Endothelial cell of umbilical vein (primary cell): ENCODE data around the gene RASSF5. TPM values are rescaled to one million over a fixed set of nuclear protein-coding genes. Genes with fewer than 3 reads are reported as not detected.

Source experiments
- BruUV-seq: library from RNA; stranded (reverse); fragments of 400-500 nt; replicated peaks from 2 replicates; lab custom pipeline; 2021; lab: Mats Ljungman, UMichigan
- CTCF ChIA-PET: fragments of 300-600, 350-600 bp; sonication (Branson Sonifier 250); formaldehyde crosslinking; loops from one replicate; lab custom pipeline; 2021; ENCODE audit warnings: antibody characterized with exemption, inconsistent platforms; lab: Charles Lee
- POLR2A ChIA-PET: fragments of 300-600, 350-600 bp; sonication (Branson Sonifier 250); formaldehyde crosslinking; loops from one replicate; lab custom pipeline; 2021; ENCODE audit warnings: antibody characterized with exemption, inconsistent platforms; lab: Charles Lee
- DNase-seq: peaks from one replicate; pipeline ENCODE4 v3.0.0-alpha.2; 2011; ENCODE audit warnings: low read depth, low spot score
- FAIRE-seq: peaks from 2 replicates; lab custom pipeline; 2011; peaks lifted over from hg19 to GRCh38; lab: Jason Lieb, UNC
- H2AFZ ChIP-seq: 2 replicates; pipeline ENCODE4 v1.6.0; 2012; ENCODE audit warnings: low read depth, low read length, control low read depth, inconsistent platforms
- H3K27ac ChIP-seq: 2 replicates; pipeline ENCODE4 v1.5.1; 2011; ENCODE audit warnings: low read depth, mild to moderate bottlenecking, control low read depth, low read length, moderate library complexity; ENCODE audit not compliant: insufficient read depth
- H3K27me3 ChIP-seq, 2 experiments: 2 replicates each; pipeline versions ENCODE4 v1.6.0 to v1.6.1; 2011; ENCODE audit warnings: low read length in 2 of 2, mixed read lengths in 1 of 2; ENCODE audit not compliant: control insufficient read depth in 2 of 2, insufficient read depth in 2 of 2
- H3K36me3 ChIP-seq, 2 experiments: 2 replicates in 1 of 2; 3 replicates in 1 of 2; pipeline ENCODE4 v1.5.1; 2011; ENCODE audit warnings: low read length in 2 of 2, mild to moderate bottlenecking in 1 of 2, moderate library complexity in 1 of 2; ENCODE audit not compliant: control insufficient read depth in 2 of 2, insufficient read depth in 2 of 2; ENCODE audit errors: extremely low read depth in 1 of 2
- H3K4me1 ChIP-seq: 3 replicates; pipeline ENCODE4 v1.5.1; 2011; ENCODE audit warnings: mild to moderate bottlenecking, low read length; ENCODE audit not compliant: control insufficient read depth, insufficient read depth; ENCODE audit errors: extremely low read depth
- H3K4me2 ChIP-seq: 2 replicates; pipeline ENCODE4 v1.6.1; 2011; ENCODE audit warnings: low read length, control low read depth, mixed read lengths; ENCODE audit not compliant: insufficient read depth
- H3K4me3 ChIP-seq, 3 experiments: fragments of 200-600 bp in 1 of 3; sonication (generic), shearing (Covaris generic) in 1 of 3; replicated peaks in 1 of 3; 2 replicates each; pipeline ENCODE4 v1.5.1; 2011 to 2016; ENCODE audit warnings: control low read depth in 3 of 3, low read length in 3 of 3, mild to moderate bottlenecking in 2 of 3, inconsistent platforms in 1 of 3, low read depth in 1 of 3, moderate library complexity in 1 of 3; ENCODE audit not compliant: insufficient read depth in 1 of 3
- H3K79me2 ChIP-seq: 2 replicates; pipeline ENCODE4 v1.6.0; 2012; ENCODE audit warnings: low read length, inconsistent platforms; ENCODE audit not compliant: control insufficient read depth, insufficient read depth
- H3K9ac ChIP-seq: replicated peaks from 2 replicates; pipeline ENCODE3; 2011; ENCODE audit warnings: low read length, control low read depth; ENCODE audit not compliant: insufficient read depth; ENCODE audit errors: extremely low read depth
- H3K9me1 ChIP-seq: replicated peaks from 3 replicates; pipeline ENCODE4 v1.6.0; 2011; ENCODE audit warnings: mild to moderate bottlenecking, low read length; ENCODE audit not compliant: control insufficient read depth, insufficient read depth; ENCODE audit errors: extremely low read depth
- H3K9me3 ChIP-seq: replicated peaks from 2 replicates; pipeline ENCODE4 v1.5.1; 2012; ENCODE audit warnings: low read length, inconsistent platforms; ENCODE audit not compliant: control insufficient read depth, insufficient read depth
- H4K20me1 ChIP-seq: replicated peaks from 2 replicates; pipeline ENCODE3; 2011; ENCODE audit warnings: mild to moderate bottlenecking, low read length; ENCODE audit not compliant: control insufficient read depth, insufficient read depth; ENCODE audit errors: extremely low read depth
- EZH2 ChIP-seq: IDR thresholded peaks from 2 replicates; pipeline ENCODE4 v1.6.1; 2012; ENCODE audit warnings: borderline replicate concordance, low read depth, mild to moderate bottlenecking, moderate library complexity, low read length, inconsistent platforms; ENCODE audit not compliant: severe bottlenecking
- FOS ChIP-seq: IDR thresholded peaks from 2 replicates; pipeline ENCODE4 v1.6.1; 2011; ENCODE audit warnings: mild to moderate bottlenecking, low read length, moderate library complexity, borderline replicate concordance; ENCODE audit not compliant: insufficient read depth
- GATA2 ChIP-seq: IDR thresholded peaks from 2 replicates; pipeline ENCODE4 v1.7.0; 2011; ENCODE audit warnings: low read depth, mild to moderate bottlenecking, moderate library complexity, mixed read lengths, low read length; ENCODE audit not compliant: insufficient read length, insufficient read depth
- JUN ChIP-seq: IDR thresholded peaks from 2 replicates; pipeline ENCODE4 v1.6.1; 2011; ENCODE audit warnings: borderline replicate concordance, low read depth; ENCODE audit not compliant: insufficient read length, insufficient read depth
- MYC ChIP-seq: IDR thresholded peaks from one replicate; pipeline ENCODE4 v1.6.1; 2011; ENCODE audit warnings: mild to moderate bottlenecking, low read depth, low read length
- POLR2A ChIP-seq: IDR thresholded peaks from 2 replicates; pipeline ENCODE4 v1.6.1; 2012; ENCODE audit warnings: low read depth, mild to moderate bottlenecking, control low read depth, low read length
- POLR2AphosphoS5 ChIP-seq: IDR thresholded peaks from 2 replicates; pipeline ENCODE4 v1.6.1; 2012; ENCODE audit warnings: low read depth, mild to moderate bottlenecking, control low read depth, low read length, moderate library complexity; ENCODE audit not compliant: insufficient read depth
- dilution Hi-C: fragments of 300-500 bp; cut with MboI; formaldehyde crosslinking; loops from one replicate; pipeline ENCODE4 v1.15.0; 2019; ENCODE audit warnings: low sequenced_read_pairs; ENCODE audit not compliant: extremely low pct_ligation_motif_present
- intact Hi-C: fragments of 100-400 bp; cut with micrococcal nuclease; formaldehyde crosslinking; loops from one replicate; pipeline ENCODE4 v1.10.0; 2022
- polyA plus RNA-seq, 4 experiments: library from polyadenylated mRNA; depleted of rRNA in 3 of 4; stranded (reverse) in 3 of 4; unstranded in 1 of 4; fragments of >200 nt; gene quantifications; 2 replicates each; pipeline versions ENCODE4 v1.2.1 to v1.2.3, GENCODE V29; 2011 to 2012; ENCODE audit warnings: missing spikeins in 1 of 4
- total RNA-seq: library from RNA; stranded (reverse); gene quantifications from 2 replicates; pipeline ENCODE4 v1.2.3, GENCODE V29; 2021
- TF ChIP-seq, protein P1 (sequence below): IDR thresholded peaks from 2 replicates; pipeline ENCODE4 v1.6.1; 2011; ENCODE audit not compliant: insufficient read depth, insufficient read length
- TF ChIP-seq, protein P2 (sequence below), 2 donors: IDR thresholded peaks; 1 replicate in 1 of 2; 2 replicates in 1 of 2; pipeline ENCODE4 v1.5.1; 2011; ENCODE audit warnings: low read length in 2 of 2, mild to moderate bottlenecking in 2 of 2, moderate library complexity in 2 of 2, control low read depth in 1 of 2, inconsistent platforms in 1 of 2, low read depth in 1 of 2; ENCODE audit not compliant: insufficient read depth in 1 of 2; ENCODE audit errors: extremely low read depth in 1 of 2

RASSF5 gene
- total and polyA plus RNA-seq, 2 donors (not counting 3 experiments of a cell fraction or from before 2014, with no cell fraction given): 0.23 to 0.60 TPM

DNA sequence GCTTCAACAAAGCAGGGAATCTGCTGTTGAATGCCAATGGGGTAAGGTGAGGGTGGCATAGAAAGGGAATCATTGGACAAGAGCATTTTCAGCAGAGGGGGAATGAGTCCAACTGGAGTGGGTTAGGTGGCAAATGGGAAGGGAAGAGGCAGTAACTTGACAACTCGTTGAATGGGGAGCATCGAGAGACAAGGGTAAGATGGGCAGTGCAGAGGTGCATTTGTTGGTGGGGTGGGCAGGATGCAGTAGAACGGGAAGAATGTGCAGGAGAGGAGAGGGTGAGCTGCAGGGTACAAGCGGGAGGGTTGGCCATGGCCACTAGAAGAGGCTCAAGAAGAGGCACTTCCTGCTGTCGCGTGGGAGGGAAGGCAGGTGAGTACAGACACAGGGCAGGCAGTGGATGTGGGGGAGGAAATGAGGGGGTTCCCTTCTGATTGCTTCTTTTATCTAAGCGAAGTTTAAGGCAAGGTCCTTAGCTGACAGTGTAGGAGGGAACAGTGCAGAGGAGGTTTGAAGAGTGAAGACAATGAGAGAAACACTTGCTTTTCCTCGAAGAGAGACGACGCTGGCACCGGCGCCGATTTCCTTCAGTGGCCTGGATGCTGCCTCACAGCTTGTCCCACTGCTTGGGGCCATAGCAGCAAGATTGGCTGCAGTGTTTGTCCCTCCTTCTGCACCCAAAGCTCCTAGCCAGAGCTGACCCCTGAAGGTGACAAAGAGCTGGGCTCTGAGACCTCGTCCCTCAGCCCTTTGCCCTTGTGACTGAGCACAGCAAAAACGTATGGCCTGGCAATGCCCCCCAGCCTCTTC lies 40.3 kb upstream of the RASSF5 start:
- H3K79me2 ChIP-seq: no peaks in the 10 kb centered on the region
- peaks cover 8 to 11% of the 10 kb centered on the region in 2 experiments for H3K36me3 ChIP-seq
- H3K4me3 ChIP-seq: no peak overlapping the region
- intact Hi-C loops (no loop called here), dilution Hi-C loops (no loop called here)
- FAIRE-seq: no peak
- H3K4me2 ChIP-seq: no peak overlapping the region
- TF ChIP-seq MYC (no peak), GATA2 (no peak), EZH2 (no peak), POLR2AphosphoS5 (no peak), JUN (no peak), POLR2A (no peak), FOS (no peak)
- TF ChIP-seq, protein P1, sequence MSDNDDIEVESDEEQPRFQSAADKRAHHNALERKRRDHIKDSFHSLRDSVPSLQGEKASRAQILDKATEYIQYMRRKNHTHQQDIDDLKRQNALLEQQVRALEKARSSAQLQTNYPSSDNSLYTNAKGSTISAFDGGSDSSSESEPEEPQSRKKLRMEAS: no peak
- TF ChIP-seq, protein P2, sequence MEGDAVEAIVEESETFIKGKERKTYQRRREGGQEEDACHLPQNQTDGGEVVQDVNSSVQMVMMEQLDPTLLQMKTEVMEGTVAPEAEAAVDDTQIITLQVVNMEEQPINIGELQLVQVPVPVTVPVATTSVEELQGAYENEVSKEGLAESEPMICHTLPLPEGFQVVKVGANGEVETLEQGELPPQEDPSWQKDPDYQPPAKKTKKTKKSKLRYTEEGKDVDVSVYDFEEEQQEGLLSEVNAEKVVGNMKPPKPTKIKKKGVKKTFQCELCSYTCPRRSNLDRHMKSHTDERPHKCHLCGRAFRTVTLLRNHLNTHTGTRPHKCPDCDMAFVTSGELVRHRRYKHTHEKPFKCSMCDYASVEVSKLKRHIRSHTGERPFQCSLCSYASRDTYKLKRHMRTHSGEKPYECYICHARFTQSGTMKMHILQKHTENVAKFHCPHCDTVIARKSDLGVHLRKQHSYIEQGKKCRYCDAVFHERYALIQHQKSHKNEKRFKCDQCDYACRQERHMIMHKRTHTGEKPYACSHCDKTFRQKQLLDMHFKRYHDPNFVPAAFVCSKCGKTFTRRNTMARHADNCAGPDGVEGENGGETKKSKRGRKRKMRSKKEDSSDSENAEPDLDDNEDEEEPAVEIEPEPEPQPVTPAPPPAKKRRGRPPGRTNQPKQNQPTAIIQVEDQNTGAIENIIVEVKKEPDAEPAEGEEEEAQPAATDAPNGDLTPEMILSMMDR (IDR thresholded peaks at IDR 0.05; ENCODE audit: extremely low read depth in 1 of 2, insufficient read depth in 1 of 2, low read depth in 1 of 2, low read length in 2 of 2): no peak
- peaks cover 0 to 1% of the 10 kb centered on the region in 2 experiments for H3K27me3 ChIP-seq
- H3K9me1 ChIP-seq: no peaks in the 10 kb centered on the region
- H3K9ac ChIP-seq: no peak overlapping the region
- H3K4me1 ChIP-seq: peaks cover 21% of the 10 kb centered on the region
- H4K20me1 ChIP-seq: no peaks in the 10 kb centered on the region
- H3K27ac ChIP-seq: no peak overlapping the region
- no peak for DNase-seq
- ChIA-PET CTCF (interaction anchor here (1.1 to 1.3 kb wide), 2 partner anchors 12 kb away, joined by 4 to 5 read pairs; no protein-coding TSS in a partner anchor), POLR2A (no interaction called here)
- no peak overlapping the region for H2AFZ ChIP-seq
- no peaks in the 10 kb centered on the region for H3K9me3 ChIP-seq
- BruUV-seq: no TSS peak
